HG03135 (cell line): ENCODE results near the gene RIPOR2.

Experiments
- ATAC-seq: cut with Tn5 transposase; IDR thresholded peaks from one replicate; pipeline ENCODE4 v1.9.1; 2021; ENCODE audit warnings: mild to moderate bottlenecking, moderate library complexity; ENCODE audit not compliant: unreplicated experiment

RIPOR2 gene, protein sequence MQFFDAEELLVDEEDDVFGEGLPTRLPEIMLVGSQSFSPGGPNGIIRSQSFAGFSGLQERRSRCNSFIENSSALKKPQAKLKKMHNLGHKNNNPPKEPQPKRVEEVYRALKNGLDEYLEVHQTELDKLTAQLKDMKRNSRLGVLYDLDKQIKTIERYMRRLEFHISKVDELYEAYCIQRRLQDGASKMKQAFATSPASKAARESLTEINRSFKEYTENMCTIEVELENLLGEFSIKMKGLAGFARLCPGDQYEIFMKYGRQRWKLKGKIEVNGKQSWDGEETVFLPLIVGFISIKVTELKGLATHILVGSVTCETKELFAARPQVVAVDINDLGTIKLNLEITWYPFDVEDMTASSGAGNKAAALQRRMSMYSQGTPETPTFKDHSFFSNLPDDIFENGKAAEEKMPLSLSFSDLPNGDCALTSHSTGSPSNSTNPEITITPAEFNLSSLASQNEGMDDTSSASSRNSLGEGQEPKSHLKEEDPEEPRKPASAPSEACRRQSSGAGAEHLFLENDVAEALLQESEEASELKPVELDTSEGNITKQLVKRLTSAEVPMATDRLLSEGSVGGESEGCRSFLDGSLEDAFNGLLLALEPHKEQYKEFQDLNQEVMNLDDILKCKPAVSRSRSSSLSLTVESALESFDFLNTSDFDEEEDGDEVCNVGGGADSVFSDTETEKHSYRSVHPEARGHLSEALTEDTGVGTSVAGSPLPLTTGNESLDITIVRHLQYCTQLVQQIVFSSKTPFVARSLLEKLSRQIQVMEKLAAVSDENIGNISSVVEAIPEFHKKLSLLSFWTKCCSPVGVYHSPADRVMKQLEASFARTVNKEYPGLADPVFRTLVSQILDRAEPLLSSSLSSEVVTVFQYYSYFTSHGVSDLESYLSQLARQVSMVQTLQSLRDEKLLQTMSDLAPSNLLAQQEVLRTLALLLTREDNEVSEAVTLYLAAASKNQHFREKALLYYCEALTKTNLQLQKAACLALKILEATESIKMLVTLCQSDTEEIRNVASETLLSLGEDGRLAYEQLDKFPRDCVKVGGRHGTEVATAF

GRCh38 chr6:24935366-24936152 is at the start of gene RIPOR2:
TSS of gene RIPOR2 (minus strand) at chr6:24935960. CDS start at chr6:24935898, 62 bp downstream.
- ATAC-seq, result no peak

GRCh38 chr6:24985323-24985722 is 49.6 kb upstream of the RIPOR2 start:
- no peak for ATAC-seq

GRCh38 chr6:24982231-24982630 is 46.5 kb upstream of the RIPOR2 start:
- no peak for ATAC-seq

- no peak for ATAC-seq
These were observed 45.6 kb upstream of the RIPOR2 start for GRCh38 chr6:24981386-24981760.

DNA sequence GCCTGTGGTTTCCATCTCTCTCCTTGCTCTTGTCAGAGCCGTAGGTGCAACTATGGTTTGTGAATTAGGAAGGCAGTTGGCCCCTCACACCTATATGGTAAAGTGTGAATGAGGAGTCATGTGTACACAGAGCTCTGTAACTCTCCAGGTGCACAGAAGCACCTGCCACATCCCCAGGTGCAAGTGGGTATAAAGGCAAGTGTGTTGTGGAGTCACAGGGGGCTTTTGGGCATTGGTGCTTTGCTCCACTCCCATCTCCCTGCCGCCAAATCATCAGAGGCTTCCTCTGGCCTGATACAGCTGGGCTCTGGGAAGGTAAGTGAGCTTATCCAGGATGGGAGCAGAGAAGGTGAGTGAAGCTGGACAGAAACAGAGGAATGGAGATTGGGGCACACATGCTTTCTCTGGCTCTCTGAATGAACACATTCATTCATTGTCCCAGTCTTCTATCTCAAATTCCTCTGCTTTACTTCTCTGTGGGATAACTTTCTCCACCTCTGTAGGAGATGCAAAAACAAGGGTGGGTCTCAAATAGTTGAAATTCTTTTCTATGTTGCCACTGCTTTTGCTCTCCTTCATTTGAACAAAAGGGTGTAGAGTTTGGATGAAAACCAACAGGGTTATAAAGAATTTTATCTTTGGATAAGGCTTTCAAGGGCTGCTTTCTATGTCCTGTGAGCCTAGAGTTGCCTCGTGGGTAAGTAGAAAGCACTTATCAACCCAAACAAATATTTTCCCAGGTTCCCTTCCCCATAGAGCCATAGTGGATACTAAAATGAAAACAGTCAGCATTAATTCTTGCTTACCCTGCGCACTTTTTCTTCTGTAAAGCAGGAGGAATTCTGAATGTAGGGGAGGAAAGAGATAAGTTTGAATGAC is 45.0 kb upstream of the RIPOR2 start:
- ATAC-seq, result no peak

- ATAC-seq, result no peak
These were observed 43.4 kb upstream of the RIPOR2 start for GRCh38 chr6:24979176-24979575.

GRCh38 chr6:24974182-24975171 is 38.7 kb upstream of the RIPOR2 start:
- peak; percentile 92 for ATAC-seq

DNA sequence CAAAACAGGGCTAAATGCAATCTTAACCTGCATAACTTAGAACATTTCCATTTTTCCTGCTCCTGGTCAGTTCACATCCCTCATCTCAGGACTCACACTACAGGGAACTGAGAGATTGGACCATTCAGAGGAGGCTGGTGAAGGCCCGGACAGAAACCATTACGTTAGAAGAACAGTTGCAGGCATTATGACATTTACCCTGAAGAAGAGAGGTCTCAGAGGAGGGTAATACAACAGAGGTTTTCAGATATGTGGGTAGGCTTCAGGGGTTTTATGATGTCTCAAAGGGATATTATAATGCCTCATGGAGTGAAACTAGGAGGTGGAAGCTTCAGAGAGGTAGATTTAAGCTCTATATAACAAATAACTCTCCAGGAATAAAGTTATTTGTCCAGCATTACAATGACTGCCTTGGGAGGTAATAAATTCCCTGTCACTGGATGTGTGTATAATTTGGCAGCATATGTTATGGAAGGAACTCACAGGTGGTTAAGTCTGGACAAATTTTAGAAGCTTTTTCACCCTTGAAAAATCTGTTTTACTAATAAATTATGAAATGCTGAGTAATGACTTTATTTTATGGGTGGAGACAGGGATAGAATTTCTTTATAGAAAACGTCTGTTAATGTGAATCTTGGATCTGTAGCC is 36.7 kb upstream of the RIPOR2 start:
- no peak for ATAC-seq

- ATAC-seq, result no peak
These were observed 35.3 kb upstream of the RIPOR2 start for GRCh38 chr6:24971067-24971466.

DNA sequence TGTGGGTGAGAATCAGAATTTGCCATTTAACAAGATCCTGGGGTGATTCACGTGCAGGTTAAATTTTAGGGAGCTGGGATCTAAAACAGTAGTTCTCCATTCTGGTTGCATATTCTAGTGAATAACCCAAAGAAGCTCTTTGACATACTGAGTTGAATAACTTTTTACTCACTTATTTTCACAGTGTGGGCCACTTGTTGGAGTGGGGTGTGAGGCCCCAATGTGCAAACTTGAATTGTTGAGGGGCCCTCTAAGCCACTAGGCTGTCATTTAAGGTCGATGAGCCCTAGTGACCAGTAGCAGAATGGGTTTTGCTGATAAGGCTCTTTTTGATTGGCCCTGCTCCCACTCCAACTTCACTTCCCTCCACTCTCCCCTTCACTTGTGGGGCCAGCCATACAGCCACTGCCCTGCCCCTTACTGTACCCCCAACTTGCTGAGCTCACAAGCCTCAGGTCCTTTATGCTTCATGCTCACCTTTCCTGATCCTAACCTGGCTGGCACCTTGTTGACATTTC is 33.6 kb upstream of the RIPOR2 start:
- ATAC-seq, result no peak

GRCh38 chr6:24968783-24969182 is 33.0 kb upstream of the RIPOR2 start:
- no peak for ATAC-seq

DNA sequence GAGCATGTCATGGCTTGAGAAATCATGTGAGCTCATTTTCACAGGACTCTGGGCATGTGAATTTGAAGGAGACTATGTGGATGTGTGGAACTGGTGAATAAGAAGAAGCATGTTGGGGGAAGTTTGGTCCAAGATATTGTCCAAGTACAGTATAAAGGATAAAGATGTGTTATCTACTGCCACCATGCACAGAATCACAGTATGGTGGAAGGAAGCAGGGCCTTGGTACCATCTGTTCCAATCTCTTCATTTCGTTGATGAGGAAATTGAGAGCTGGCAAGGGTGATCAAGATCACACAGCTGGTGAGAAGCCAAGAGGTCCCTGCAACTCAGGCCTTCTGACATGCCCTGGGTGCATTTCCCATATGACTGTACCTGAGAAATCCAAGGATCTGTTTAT is 31.5 kb upstream of the RIPOR2 start:
- ATAC-seq, result no peak

DNA sequence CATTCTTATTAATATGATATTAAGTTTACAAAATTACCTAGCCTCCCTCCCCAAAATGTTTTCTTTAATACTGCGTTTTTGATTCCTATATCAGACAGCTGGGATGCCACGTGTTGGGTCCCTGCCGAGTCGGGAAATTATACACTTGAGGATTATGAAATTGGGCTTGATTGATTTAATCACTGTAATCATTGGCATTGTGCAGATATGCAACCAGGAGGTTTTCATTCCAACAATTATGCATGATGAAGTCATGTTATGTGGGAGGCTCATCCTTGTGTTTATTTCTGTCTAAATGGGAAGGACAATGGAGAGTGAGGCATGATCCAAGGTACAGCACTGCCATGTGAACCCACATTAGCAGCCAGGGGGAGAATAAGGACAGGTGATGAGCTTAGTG is 30.6 kb upstream of the RIPOR2 start:
- ATAC-seq, result no peak

DNA sequence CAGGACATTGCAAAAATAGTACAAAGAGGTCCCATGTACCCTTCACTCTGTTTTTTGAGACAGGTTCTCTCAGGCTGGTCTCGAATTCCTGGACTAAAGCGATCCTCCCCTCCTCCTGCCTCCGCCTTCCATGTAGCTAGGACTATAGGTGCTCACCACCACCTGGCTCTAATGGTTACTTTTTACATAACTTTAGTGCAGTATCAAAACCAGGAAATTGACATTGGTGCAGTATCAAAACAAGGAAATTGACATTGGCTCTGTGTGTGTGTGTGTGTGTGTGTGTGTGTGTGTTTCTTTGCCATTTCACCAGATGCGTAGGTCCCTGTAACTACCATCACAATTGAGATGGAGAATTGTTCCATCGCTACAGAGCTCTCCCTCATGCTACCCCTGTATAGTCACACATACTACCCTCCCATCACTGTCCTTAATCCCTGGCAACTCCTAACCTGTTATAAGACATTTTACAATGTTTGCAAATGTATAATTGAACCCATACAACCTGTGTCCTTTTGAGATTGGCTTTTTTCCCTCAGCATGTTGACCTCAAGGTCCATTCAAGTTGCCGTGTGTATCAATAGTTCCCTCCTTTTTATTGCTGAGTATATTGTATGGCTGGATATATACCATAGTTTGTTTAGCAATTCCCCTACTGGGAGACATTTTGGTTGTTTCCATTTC is 28.3 kb upstream of the RIPOR2 start:
- ATAC-seq, result no peak

DNA sequence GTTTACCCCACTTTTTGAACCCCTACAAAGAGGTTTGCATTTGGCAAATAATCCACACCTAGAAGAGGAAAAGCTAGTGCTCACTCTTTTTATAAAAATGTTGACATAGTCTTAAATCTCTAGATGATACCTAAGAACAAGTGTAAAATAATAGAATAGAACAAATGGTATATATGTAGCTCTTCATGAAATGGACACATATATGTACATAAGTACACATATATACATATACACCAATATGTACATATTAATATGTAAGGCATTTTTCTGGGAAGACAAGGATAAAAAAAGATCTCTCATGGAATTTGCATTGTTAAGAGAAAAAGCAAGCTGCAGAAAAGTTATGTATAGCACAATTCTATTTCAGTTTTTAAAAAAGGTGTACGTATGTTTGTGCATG is 27.6 kb upstream of the RIPOR2 start:
- no peak for ATAC-seq

DNA sequence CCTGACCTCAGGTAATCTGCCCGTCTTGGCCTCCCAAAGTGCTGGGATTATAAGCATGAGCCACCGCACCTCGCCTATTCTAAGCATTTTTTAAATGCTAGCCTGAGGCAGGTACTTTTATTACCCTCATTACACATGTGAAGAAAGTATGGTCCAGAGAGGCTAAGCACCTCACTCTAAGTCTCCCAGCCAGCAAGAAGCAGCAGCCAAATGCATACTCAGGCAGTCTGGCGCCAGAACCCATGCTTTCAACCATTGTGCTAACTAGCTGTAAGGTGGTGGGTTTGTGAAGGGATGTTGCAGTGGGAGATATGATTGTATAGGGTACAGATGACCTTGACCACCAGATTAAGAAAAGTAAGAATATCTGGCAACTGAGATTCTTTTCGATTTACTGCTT is 26.1 kb upstream of the RIPOR2 start:
- no peak for ATAC-seq

DNA sequence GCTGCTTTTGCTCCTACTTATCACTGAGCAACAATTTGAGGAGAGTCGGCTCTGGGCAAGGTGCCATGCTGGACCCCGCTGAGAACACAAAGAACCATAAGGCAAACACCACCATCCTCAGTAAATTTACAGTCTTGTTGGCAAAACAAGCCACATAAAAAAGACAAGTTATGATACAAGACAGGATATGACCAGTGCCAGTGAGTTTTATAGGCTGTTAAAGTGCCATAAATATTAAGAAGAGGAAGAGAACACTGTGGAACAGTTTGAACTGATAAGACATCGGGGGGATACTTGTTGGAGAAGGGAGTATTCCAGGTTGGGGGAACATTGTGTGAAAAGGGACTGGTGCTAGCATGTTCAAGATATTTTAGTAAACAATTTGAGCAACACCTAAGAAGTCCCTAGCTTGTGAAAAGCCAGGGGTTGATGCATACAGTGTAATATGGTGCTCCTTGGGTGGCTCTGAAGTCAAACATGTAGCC is 25.3 kb upstream of the RIPOR2 start:
- ATAC-seq, result no peak
